B cell (primary cell): ENCODE measurements around the gene ABHD12B.

Experiments used
- EZH2 ChIP-seq: IDR thresholded peaks from 2 replicates; pipeline ENCODE4 v1.6.1; 2012; ENCODE audit warnings: borderline replicate concordance, low read depth, mild to moderate bottlenecking, moderate library complexity, low read length; ENCODE audit not compliant: insufficient read depth, poor library complexity, severe bottlenecking
- TF ChIP-seq, protein P1 (sequence below): fragments of 200-600 bp; IDR thresholded peaks from one replicate; pipeline ENCODE4 v1.8.0; 2022; ENCODE audit warnings: antibody characterized with exemption, mild to moderate bottlenecking

DNA sequence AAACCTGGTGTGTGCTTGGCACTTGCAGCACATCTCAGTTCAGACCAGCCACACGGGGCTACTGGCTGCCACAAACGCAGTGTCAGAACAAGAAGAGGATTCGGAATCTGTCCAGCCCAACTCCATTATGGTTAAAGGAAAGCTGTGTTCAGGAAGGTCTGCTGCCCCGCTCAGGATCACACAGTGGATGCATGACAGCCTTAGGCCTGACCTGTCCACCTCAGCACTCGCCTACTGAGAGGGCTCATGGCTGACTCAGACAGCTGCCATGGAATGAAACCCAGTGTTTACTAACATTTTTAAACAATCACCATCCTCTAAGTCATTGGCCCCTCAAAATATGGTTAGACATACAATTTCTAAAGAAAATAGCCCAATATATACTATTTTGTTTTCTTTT, 35.3 kb upstream of the ABHD12B start:
- TF ChIP-seq, protein P1, sequence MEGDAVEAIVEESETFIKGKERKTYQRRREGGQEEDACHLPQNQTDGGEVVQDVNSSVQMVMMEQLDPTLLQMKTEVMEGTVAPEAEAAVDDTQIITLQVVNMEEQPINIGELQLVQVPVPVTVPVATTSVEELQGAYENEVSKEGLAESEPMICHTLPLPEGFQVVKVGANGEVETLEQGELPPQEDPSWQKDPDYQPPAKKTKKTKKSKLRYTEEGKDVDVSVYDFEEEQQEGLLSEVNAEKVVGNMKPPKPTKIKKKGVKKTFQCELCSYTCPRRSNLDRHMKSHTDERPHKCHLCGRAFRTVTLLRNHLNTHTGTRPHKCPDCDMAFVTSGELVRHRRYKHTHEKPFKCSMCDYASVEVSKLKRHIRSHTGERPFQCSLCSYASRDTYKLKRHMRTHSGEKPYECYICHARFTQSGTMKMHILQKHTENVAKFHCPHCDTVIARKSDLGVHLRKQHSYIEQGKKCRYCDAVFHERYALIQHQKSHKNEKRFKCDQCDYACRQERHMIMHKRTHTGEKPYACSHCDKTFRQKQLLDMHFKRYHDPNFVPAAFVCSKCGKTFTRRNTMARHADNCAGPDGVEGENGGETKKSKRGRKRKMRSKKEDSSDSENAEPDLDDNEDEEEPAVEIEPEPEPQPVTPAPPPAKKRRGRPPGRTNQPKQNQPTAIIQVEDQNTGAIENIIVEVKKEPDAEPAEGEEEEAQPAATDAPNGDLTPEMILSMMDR, result no peak
- no peak for TF ChIP-seq EZH2
